Memory B cell (primary cell): ENCODE measurements around the gene SPDYE3.

Experiments
- ATAC-seq: fragments of 150-1000 bp; cut with Tn5 transposase; 2 replicates; pipeline ENCODE4 v1.10.0; 2021; ENCODE audit warnings: low read depth, mild to moderate bottlenecking, moderate library complexity
- DNase-seq, 2 donors: peaks; one replicate each; pipeline ENCODE4 v3.0.0; 2022; ENCODE audit warnings: low spot score in 2 of 2
- H3K27ac Mint-ChIP-seq: one replicate; pipeline ENCODE4 v1.8.0; 2022; ENCODE audit warnings: mild to moderate bottlenecking, moderate library complexity, mixed read lengths
- H3K27me3 Mint-ChIP-seq: one replicate; pipeline ENCODE4 v1.8.0; 2022; ENCODE audit warnings: mixed read lengths
- H3K36me3 Mint-ChIP-seq: one replicate; pipeline ENCODE4 v1.8.0; 2022; ENCODE audit warnings: mild to moderate bottlenecking, mixed read lengths
- H3K4me1 Mint-ChIP-seq: one replicate; pipeline ENCODE4 v1.8.0; 2022; ENCODE audit warnings: mixed read lengths
- H3K4me3 Mint-ChIP-seq: one replicate; pipeline ENCODE4 v1.8.0; 2022; ENCODE audit warnings: mild to moderate bottlenecking, moderate library complexity, mixed read lengths
- H3K9me3 Mint-ChIP-seq: one replicate; pipeline ENCODE4 v1.8.0; 2022; ENCODE audit warnings: mixed read lengths

Gene SPDYE3

DNA sequence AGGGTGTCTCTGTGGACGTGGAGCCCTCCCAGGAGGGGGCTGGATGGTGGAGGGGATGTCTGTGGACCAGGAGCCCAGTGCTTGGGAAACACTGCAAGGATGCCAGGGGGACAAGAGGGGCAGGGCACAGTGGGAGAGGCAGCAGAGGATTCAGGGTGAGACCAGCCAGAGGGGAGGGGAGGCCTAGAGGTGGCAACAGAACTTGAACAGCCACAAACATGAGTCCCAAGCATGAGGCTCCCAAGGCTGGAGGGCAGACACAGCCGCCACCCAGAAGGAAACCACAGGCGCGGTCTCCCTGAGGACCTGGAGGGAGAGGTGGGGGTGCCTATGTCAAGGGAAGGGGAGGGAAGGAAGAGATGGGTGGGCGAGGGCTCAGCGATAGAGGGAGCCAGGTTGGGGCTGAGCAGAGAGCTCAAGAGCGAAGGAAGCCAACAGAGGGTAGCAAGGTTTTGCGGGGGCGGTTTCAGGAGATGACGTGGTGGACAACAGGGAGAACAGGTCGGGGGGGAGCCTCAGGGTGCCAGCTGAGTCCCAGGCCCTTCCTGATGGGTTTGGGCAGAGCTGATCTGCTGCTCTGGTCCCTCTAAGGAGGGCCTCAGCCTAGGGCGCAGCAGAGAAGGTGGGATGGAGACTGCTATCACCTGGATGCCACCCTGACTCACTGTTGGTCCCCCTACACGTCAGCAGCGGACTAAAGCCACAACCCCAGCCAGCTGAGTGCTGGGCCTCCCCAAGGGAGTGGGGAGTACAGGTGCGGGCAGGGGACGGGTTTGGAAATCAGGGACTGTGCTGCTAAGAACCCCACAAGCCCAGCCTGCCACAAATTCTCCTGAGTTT lies 59.1 kb downstream of the SPDYE3 start:
- ATAC-seq = no peak
- Mint-ChIP-seq H3K27me3 (no peaks in the 10 kb centered on the region), H3K27ac (peak overlapping the region; percentile 94), H3K4me3 (peak overlapping the region; percentile 61), H3K9me3 (no peaks in the 10 kb centered on the region), H3K36me3 (peaks cover 15% of the 10 kb centered on the region), H3K4me1 (peaks cover 41% of the 10 kb centered on the region)
- peak in 1 of 2 donors; percentile 45 for DNase-seq

DNA sequence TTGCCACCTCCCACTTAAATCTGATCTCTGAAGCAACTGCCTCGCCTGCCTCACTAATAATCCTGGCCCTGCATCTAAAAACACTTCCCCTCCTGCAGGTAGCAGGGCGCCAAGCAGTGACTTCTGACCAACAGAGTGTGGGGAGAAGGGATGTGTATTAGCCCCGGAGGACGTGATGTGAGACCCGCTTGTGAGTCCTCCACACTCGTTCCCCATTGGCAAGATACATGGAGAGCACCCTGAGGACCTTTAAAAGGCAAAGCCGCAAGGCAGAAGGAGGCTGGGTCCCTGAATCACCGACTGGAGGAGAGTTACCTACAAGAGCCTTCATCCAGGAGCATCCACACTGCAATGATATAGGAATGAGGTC lies 59.7 kb downstream of the SPDYE3 start:
- peaks cover 41% of the 10 kb centered on the region for H3K4me1 Mint-ChIP-seq
- no peaks in the 10 kb centered on the region for H3K27me3 Mint-ChIP-seq
- DNase-seq (no peak), ATAC-seq (no peak)
- H3K36me3 Mint-ChIP-seq = peaks cover 10% of the 10 kb centered on the region
- peak overlapping the region; percentile 45 for H3K4me3 Mint-ChIP-seq
- H3K27ac Mint-ChIP-seq = peak overlapping the region; percentile 94
- H3K9me3 Mint-ChIP-seq = no peaks in the 10 kb centered on the region

GRCh38 chr7:100367676-100368613 lies 60.4 kb downstream of the SPDYE3 start:
- Mint-ChIP-seq H3K36me3 (peaks cover 9% of the 10 kb centered on the region), H3K27me3 (no peaks in the 10 kb centered on the region), H3K9me3 (no peaks in the 10 kb centered on the region), H3K4me3 (peak overlapping the region; percentile 47), H3K4me1 (peaks cover 43% of the 10 kb centered on the region), H3K27ac (peak overlapping the region; percentile 94)
- ATAC-seq = peak; percentile 45
- DNase-seq = peak; percentile 60 to 68

- Mint-ChIP-seq H3K27me3 (no peaks in the 10 kb centered on the region), H3K27ac (peak overlapping the region; percentile 94), H3K4me3 (peak overlapping the region; percentile 63), H3K9me3 (no peaks in the 10 kb centered on the region), H3K36me3 (peaks cover 4% of the 10 kb centered on the region), H3K4me1 (peaks cover 47% of the 10 kb centered on the region)
- DNase-seq (peak; percentile 71 to 85), ATAC-seq (peak; percentile 78)
These were observed 61.6 kb downstream of the SPDYE3 start for GRCh38 chr7:100369105-100369504.

GRCh38 chr7:100370303-100370702 lies 62.8 kb downstream of the SPDYE3 start:
- Mint-ChIP-seq H3K36me3 (no peaks in the 10 kb centered on the region), H3K27ac (peak overlapping the region; percentile 94), H3K9me3 (no peaks in the 10 kb centered on the region), H3K4me3 (no peak overlapping the region), H3K4me1 (peaks cover 55% of the 10 kb centered on the region), H3K27me3 (no peaks in the 10 kb centered on the region)
- DNase-seq = no peak
- no peak for ATAC-seq

GRCh38 chr7:100370746-100371145 lies 63.2 kb downstream of the SPDYE3 start:
- peak overlapping the region; percentile 43 for H3K4me3 Mint-ChIP-seq

DNA sequence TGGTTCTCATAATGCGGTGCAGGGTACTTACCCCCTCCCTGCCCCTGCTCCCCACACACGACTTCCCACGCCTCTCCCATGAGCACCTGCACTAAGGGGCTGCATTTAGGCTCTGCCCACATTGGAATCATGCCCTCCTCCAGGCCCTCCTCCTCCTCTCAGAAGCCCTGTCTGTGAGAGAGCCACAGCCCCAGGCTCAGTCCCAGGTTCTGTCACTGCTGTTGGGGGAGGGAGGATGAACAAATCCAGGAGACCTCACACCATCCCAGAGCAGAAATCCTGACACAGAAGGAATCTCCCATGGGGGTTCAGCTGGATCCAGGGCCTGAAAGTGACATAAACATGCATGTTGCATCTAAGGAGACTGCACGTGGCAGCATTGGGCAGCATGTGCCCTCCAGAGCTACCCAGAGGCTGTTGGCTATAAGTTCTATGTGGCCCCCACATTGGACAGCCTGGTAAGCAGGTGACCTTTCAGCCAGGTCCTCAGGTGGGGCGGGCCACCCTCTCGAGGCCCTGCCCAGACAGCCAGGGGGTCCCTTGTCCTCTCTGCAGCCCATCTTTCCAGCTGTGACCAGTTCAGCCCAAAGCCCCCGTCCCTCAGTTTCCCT lies 64.2 kb downstream of the SPDYE3 start:
- peaks cover 44% of the 10 kb centered on the region for H3K4me1 Mint-ChIP-seq
- no peaks in the 10 kb centered on the region for H3K9me3 Mint-ChIP-seq
- ATAC-seq (no peak), DNase-seq (no peak)
- H3K27me3 Mint-ChIP-seq = no peaks in the 10 kb centered on the region
- no peak overlapping the region for H3K4me3 Mint-ChIP-seq
- peak overlapping the region; percentile 94 for H3K27ac Mint-ChIP-seq
- H3K36me3 Mint-ChIP-seq = no peaks in the 10 kb centered on the region

More at GRCh38 chr7:100370746-100371145, 63.2 kb downstream of the SPDYE3 start:
- Mint-ChIP-seq H3K9me3 (no peaks in the 10 kb centered on the region), H3K27me3 (no peaks in the 10 kb centered on the region), H3K27ac (peak overlapping the region; percentile 94), H3K36me3 (no peaks in the 10 kb centered on the region), H3K4me1 (peaks cover 51% of the 10 kb centered on the region)
- DNase-seq (no peak), ATAC-seq (no peak)
